ENCODE measurements around the gene MOB1B.

Gene MOB1B

DNA sequence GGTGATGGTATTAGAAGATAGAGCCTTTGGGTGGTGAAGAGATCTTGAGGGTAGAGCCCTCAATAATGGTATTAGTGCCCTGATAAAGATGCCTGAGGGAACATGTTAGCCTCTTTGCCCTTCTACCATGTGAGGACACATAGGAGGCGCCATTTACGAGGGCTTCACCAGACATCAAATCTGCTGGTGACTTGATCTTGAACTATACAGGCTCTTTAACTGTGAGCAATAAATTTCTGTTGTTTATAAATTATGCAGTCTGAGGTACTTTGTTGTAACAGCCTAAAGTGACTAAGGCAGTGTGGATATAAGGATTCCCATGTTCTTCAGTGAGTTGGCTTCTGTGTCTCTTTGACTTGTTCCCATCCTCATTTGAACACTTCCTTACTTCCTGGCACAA is 11.8 kb downstream of the MOB1B start:
- no peak for DNase-seq

DNA sequence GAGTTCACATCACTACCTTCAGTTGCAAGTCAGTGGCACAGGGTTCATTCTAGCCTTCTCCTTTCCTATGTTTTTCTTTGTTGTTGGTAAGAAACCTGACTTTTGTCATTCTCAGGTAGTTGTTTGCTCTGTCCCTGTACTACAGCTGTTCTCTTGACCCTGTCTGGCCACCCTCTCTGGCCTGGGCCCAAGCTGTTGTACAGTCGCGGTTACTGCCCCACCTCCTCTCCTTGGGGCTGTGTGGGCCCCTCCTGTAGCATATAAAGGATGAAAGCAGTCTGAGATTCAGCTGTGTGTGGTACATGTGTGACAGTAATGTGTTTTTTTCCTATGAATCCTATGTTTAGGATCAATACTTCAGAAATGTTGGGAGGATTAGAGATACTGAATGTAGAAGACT is 12.5 kb downstream of the MOB1B start:
- no peak for DNase-seq

DNA sequence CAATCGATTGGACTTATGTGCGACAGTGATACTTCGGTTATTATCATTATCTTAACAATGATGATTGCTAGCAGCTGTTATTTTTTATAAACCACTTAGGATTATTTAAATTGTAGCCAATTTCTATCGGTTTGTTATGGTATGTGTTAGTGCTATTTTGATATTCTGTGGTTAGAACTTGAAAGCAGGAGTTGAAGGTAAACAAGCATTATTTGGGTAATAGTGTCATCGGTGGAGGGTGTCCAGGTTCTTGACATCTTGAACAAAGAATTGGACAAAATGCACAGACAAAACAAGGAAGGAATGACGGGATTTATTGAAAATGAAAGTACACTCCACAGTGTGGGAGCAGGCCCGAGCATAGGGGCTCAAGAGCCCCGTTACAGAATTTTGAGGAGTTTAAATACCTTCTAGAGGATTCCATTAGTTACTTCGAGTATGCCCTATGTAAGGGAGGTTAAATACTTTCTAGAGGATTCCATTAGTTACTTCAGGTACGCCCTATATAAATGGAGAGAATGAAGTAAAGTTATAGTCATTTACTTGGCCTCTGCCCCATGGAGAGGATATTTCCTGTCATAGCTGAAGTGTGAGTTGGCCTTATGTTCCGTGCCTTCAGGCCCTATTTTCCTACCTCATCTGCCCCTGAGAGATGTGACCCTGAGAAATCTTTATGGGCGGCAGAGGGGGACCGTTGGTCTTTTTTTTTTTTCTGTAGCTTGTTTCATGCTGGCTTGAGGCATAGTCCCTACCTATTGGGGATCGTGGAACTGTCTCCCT is 13.1 kb downstream of the MOB1B start:
- DNase-seq: no peak

DNA sequence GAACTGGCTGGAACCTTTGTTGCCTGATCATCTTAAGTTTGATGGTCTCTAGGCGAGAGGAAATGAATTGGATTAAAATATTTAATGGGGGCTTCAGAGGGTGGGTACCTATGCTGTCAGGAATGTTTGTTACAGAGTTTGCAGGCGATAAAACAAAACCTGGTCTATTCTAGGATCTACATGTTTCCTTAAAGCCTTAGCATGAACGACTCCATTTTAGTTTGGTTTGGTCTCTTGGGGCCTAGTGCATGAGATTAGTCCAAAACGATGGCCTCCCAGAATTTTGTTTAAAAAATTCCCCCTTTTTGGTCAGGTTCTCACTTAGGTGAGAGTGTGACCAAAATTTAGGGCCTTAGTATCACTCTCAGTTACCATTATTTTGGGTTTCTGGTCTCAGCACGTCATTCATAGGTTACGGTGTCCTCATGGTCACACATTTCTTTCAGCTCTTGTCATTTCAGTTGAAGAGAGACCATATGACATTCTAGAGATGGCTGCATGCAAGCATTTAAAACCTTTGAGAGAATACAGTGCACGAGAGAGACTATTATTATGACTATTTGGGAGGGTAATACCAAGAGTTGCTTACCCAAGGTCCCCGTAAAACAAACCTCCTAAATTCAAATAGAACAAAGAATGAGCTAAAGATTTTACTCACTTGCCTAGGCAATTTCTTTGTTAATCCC is 13.8 kb downstream of the MOB1B start:
- no peak for DNase-seq

DNA sequence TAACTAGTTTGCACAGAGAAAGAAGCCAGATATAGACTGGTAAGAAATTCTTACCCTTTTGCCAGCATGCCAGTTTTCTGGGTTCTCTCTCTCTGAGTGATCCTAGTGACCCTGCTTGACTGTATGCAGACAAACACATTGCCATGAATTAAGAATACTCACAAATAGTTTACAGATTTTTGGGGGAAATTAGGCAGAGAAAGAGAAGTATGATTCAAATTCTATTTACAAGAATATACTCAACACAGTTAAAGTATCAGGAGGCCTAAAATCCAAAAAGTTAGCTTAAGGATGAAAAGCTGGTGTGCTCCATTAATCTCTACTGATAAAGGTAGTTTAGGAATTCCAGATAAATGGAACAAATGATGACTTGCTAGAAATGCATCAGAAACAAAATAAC is 18.4 kb downstream of the MOB1B start:
- no peak for DNase-seq

DNA sequence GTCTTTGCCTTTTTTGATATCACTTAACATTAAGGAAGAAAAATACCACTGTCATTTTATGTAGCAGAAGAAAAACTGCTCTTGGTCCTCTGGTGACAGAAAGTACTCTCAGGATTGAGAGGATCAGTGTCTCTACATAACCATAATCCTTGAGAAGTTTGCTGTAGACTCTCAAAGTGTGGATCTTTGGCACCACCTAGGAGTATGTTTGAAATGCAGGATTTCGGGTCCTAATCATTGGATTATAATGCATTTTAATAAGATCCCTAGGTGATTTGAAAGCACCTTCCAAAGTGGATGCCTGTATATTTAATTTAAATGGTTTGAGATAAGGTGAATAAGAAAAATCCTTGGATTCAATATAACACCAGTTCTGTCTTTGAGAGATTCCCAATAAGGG is 23.2 kb downstream of the MOB1B start:
- no peak for DNase-seq

DNA sequence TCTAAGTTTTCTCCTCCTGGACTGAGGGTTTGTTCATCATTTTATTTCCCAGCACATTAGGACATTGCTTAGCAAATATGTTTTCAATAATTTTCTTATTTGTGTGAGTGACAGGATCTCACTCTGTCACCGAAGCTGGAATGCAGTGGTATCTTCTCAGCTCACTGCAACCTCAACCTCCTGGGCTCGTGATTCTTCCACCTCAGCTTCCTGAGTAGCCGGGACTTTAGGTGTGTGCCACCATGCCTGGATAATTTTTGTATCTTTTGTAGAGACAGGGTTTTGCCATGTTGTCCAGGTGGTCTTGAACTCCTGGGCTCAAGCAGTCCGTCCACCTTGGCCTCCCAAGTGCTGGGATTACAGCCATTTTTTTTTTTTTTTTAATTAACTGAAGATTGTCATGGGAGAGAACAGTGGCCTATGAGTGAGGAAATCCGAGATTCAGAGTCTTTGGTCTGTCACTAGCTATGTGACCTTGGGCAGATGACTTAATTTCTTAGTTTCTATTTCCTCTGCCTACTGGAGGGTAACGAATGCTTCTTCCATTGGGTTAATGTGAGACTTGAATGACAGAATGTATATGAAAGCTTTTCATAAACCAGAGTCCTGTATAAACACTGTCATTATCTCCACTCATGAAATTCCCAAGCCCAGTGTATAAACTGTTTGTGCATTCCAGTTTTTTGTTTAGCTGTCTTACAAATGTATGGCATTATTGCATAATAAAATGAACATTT is 23.9 kb downstream of the MOB1B start:
- no peak for DNase-seq

DNA sequence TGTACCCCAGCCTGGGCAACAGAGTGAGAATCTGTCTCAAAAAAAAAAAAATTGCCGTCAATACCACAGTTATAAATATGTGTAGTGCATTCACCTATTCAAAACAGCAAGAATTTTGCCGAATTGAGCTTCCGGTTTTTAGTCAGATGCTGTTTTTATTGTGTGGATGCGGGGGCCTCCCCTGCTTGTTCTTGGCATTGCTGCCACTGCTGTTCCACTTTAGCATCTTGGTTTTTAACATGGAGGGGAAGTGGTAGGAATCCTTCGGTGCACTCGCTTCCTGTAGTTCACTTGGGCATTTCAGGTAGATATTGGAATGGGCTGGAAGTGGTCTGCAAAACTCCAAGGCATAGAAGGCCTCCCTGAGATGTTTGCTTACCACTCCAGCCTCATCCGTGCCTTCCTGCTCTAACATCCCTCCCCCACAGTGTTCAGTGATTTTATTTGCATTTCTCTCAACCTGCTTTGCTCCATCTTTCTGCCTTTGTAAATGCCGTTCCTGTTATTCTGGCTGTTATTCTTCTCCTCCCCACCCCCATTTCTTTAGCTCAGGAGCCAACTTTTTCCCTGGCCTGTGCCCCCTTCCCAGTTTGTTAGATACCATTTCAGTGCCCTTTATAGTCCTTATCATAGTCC is 25.5 kb downstream of the MOB1B start:
- DNase-seq: no peak

DNA sequence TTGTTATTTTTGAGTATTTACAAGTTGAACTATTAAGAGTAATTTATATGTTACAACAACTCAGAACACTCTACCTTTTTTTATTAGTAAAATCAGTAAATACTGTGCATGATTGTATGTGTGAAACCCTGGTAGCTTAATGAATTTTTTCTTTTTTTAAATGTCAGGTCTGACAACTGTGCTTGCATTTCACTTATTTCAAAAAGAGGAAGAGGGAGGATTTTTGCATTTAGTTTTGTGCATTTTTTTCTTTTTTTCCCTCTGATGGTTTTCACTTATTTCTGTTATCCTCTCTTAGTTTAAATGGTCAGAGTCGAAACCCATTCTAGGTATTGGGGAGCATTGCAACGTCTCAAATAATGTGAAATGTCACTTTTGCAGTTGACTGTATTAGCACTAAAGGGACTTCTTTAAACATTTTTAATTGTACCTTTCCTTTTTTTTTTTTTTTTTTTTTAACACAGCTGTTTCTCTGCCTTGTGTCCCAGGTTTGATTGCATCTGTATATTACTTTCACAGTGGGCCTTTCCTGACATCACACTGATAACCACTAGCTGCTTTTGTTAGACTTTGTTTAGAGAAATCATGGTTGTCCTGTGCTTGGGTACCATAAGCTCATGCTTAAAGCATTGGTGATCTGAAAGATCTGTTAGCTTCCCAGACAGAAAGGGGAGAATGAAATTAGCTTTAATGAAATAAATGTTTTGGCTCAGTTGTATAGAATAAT is 28.5 kb downstream of the MOB1B start:
- no peak for DNase-seq

DNA sequence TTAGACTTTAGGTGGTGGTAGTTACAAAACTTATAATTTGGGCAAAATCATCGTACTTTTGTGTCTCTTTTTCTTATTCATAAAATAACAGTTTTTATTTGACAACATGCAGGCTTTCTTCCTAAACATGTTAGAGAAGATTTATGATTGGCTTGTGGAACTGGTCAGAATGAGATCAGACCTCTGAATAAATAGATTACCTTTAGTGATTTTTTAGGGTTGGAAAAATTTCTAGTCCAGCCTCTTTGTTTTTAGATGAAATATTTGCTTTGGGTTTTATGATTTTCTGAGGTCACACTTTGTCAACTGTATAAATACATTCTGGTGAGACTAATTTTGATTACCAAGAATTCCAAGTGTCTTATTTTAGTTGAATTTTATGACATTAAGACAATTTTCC is 29.2 kb downstream of the MOB1B start:
- no peak for DNase-seq

DNA sequence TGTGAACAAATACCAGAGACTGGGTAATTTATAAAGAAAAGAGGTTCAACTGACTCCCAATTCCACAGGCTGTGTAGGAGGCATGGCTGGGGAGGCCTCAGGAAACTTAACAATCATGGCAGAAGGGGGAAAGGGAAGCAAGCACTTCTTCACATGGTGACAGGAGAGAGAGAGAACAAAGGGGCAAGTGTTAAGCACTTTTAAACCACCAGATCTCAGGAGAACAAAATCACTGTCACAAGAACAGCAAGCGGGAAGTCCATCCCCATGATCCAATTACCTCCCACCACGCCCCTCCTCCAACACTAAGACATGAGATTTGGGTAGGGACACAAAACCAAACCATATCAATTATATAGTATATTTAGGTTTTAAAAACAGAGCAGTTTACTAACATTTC is 30.8 kb downstream of the MOB1B start:
- no peak for DNase-seq

DNA sequence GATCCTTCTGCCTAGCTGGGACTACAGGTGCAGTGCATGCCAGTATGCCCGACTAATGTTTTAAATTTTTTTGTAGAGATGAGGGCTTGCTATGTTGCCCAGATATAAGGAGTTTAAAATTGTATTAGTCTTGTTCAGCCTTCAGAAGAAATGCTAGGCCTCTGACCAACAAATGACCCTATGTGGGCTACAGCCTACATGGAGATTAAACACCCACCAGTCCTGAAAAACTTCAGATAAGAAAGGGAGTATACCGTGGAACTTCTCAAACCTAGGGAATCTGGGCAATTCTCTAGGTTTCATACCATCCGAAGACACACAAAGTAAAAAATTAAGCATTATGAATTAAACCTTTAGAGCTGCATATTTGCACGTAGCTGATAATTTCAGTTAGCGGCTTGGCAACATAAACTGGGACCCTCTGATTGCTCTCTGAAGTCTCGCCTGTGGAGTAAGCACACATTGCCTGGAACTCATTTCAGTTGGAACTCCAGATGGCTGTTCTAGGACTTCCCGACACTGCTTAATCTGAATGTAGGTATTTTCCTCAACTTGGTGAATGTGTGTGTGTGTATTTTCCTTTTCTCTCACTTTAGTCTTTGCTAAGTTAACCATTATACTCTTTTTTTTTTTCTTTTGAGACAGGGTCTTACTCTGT is 33.0 kb downstream of the MOB1B start:
- no peak for DNase-seq

DNA sequence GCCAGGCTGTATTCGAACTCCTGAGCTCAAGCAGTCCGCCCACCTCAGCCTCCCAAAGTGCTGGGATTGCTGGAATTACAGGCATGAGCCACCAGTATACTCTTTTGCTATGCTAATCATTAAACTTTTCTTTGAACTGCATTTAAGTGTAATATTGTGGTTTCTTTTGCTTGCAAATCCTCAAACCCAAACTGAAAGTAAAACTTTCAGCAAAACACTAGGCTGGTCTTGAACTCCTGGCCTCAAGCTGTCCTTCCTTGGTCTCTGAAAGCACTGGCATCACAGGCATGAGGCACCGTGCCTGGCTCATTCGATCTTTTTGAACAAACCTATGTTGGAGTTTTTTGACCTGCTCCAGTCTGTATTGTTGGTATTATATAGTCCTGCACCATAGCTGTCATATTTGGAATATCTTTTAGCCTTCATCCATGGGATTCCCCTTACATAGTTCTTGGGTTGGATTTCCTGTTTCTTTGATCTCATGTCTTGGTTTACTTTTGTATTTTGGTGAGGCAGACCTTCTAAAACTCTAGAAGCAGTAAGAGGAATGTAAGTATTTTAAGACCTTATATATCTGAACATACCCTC is 34.1 kb downstream of the MOB1B start:
- DNase-seq: no peak

DNA sequence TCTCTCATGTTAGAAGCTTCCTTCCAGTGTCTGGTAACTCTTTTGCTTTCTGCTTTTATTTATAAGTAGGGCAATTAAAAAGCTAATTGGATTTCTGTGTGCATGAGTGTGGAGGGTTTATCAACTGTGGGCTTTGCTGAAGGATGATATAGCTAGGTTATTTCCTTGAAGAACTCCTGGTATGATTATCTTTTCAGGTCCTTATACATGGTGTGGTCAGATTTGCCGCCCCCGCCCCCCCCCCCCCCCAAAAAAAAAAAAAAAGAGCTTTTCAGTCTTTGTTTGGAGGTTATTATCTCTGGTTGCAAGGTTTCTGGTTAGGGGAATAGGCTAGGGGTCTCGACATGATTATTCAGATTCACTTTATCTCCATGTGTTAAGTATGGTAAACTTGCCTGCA is 35.9 kb downstream of the MOB1B start:
- DNase-seq: no peak

DNA sequence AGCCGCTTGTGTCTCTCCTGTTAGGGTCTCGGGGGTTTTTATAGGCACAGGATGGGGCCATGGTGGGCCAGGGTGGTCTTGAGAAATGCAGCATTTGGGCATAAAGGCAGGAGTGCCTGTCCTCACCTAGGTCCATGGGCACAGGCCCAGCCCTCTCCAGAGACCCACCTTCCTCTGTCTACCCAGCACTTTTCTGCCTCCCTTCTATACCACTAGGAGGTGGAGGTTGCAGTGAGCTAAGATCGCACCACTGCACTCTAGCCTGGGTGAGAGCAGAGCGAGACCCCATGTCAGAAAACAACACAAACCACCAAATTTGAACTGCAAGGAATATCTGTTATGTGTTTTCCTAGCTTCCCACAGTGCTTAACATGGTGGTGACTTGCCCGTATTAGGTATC is 38.0 kb downstream of the MOB1B start:
- DNase-seq: no peak

DNA sequence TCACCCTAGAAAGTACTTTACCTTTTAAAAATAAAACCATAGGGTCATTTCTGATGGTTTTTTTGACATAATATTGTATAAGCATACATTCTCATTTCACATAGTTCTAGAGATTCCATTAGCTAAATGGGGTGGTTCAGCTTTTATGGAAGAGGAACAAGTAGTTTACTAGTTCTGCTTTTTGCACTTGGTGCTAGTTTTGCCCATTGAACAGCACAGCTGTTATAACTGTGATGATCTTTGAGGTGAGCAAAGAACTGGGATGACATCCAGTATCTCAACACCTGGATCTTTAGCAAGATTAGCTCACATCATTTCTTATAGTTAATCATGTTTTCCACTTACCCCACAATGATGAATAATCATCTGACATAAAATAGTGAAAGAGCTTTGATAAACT is 40.9 kb downstream of the MOB1B start:
- DNase-seq: no peak

DNA sequence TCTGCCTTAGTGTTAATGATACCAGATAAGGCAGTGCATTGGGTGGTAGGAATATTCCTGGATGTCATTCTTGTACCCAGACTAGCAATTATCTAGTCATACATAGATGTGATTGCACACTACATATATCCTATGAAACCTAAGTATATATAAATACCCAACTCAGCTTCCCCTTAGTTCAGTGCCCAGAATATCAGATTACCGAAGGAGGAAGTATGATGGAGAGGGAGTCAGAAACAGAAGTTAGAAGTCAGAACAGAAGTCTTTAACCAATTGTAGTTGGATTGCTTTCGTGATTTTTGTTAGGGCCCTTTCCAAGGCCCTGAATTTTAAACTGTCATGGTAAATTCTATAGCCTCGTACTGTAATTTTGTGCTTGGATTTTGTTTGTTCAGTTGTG is 42.9 kb downstream of the MOB1B start:
- no peak for DNase-seq

DNA sequence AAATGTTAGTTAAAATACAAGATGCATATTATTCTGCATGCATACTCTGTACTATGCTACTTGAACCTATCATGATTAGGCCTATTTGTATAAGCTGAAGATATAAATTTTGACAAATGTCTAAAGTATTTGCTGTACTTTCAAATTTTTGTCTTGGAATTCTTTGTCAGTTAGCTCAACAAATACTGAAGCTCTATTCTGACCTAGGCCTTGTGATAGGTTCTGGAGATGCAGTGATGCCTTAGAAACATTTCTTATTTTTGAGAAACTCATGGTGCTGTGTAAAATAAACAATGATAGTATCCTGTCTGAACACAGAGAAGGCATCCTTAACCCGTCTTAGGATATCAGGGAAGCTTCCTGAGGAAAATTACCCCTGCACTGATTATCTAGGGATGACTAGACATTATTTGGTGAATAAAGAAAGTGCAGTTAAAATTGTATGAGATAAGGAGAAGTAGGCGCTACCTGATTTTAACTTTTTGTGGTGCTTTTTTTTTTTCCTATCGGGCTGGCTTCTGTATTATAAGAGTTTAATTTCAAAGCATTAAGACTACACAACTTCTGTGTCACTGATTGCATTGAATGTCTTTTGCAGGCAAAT is 43.4 kb downstream of the MOB1B start:
- DNase-seq: no peak

DNA sequence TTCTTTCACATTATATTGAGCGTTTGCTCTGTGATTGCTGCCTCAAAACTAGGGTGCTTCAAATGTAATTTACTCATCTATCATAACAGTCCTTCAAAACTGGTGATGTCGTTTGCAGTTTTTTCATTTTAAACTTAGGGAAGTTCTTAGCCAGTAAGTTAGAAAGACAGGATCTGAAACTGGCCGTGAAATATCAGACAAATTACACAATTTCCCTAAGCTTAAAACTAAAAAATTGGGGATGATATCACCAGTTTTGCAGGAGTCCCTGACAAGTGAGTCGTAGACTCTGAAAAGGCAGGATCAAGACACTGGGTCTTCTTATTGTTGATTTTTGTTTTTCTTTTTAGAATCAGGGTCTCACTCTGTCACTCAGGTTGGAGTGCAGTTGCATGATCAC is 44.8 kb downstream of the MOB1B start:
- no peak for DNase-seq

DNA sequence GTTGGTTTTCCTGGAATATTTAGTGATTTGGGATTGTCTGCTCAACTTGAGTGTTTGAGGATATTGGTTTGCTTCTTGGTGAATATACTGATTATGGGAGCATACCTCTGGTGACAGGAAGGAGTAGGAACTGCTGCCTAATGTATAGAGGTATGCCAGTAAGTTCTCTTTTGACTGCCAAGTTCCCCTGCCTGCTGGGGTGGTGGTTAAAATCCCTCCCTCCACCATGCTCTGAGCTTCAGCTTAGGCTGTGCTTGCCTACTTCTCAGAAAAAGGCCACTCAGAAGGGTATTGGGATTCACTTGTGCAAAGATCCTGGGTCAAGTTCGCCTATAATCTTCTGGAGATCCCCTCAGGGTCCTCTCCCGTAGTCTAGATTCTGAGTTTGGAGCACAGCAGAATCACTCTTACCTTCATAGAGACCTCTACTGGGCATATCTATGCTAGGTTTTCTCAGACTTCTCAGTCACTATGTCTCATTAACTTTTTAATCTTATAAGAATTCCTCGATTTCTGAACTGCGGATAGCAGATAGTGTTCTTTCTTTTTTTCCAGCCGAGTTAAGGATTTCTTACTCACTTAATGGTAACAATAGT is 46.6 kb downstream of the MOB1B start:
- DNase-seq: no peak

Data from nucleus accumbens (tissue), 56 donors.